ENCODE data around the gene GPS1. TPM values are rescaled to one million over a fixed set of nuclear protein-coding genes. Genes with fewer than 3 reads are reported as not detected.

GPS1 gene
- total and polyA plus RNA-seq, 4 experiments from 2014 or later, result 85.1 to 148 (median 114) TPM

GRCh38 chr17:82054351-82055022, 2.8 kb downstream of the GPS1 start:
- H3K27me3 Mint-ChIP-seq, result no peaks in the 10 kb centered on the region
- peak in 1 of 5 donors; percentile 26 for DNase-seq
- Histone ChIP-seq H3K27me3 (ENCODE audit: insufficient read depth, low read length) (no peaks in the 10 kb centered on the region), H3K4me1 (ENCODE audit: insufficient read depth, low read length) (peaks cover 31% of the 10 kb centered on the region), H3K4me3 (ENCODE audit: low read length in 2 of 2) (no peak overlapping the region), H3K36me3 (ENCODE audit: insufficient read depth, low read length) (peaks cover 29% of the 10 kb centered on the region), H3K27ac (ENCODE audit: low read depth, low read length) (no peak overlapping the region), H3K9me3 (ENCODE audit: control insufficient read depth in 1 of 2, low read length in 2 of 2) (no peaks in the 10 kb centered on the region)
- H3K4me3 Mint-ChIP-seq, result peak overlapping the region in 3 of 8 donors; percentile 38 to 78 (median 63)
- ChIA-PET POLR2A (ENCODE audit: partially characterized antibody) (interaction anchor here (1.1 to 5.3 kb wide), 3 partner anchors 11 to 72 kb away, joined by 3 to 26 read pairs (median 8); partner anchors contain the start of genes DCXR and DUS1L), CTCF (ENCODE audit: partially characterized antibody) (no interaction called here)
- intact Hi-C loops (cut with micrococcal nuclease), result loop anchor here (5.0 kb wide), 1 partner anchor 43 kb away; the partner anchor contains the start of gene FASN
- H3K4me1 Mint-ChIP-seq, result peaks cover 3 to 22% (median 8%) of the 10 kb centered on the region in 4 donors
- H3K27ac Mint-ChIP-seq, result peak overlapping the region in 2 of 7 donors; percentile 30 to 71
- peaks cover 0 to 4% (median 0%) of the 10 kb centered on the region in 8 donors for H3K9me3 Mint-ChIP-seq
- H3K36me3 Mint-ChIP-seq, result peaks cover 0 to 29% of the 10 kb centered on the region in 2 donors

GRCh38 chr17:82055023-82055964, 3.6 kb downstream of the GPS1 start:
- Mint-ChIP-seq H3K36me3 (peaks cover 0 to 33% of the 10 kb centered on the region in 2 donors), H3K27me3 (no peaks in the 10 kb centered on the region), H3K27ac (peak overlapping the region in 4 of 7 donors; percentile 30 to 71 (median 44)), H3K4me3 (peak overlapping the region in 1 of 8 donors; percentile 21), H3K4me1 (peaks cover 1 to 20% (median 7%) of the 10 kb centered on the region in 4 donors), H3K9me3 (peaks cover 0 to 4% (median 0%) of the 10 kb centered on the region in 8 donors)
- CTCF ChIA-PET (ENCODE audit: partially characterized antibody), result no interaction called here
- Histone ChIP-seq H3K9me3 (ENCODE audit: control insufficient read depth in 1 of 2, low read length in 2 of 2) (no peaks in the 10 kb centered on the region), H3K36me3 (ENCODE audit: insufficient read depth, low read length) (peaks cover 32% of the 10 kb centered on the region), H3K27me3 (ENCODE audit: insufficient read depth, low read length) (no peaks in the 10 kb centered on the region), H3K4me3 (ENCODE audit: low read length in 2 of 2) (no peak overlapping the region), H3K27ac (ENCODE audit: low read depth, low read length) (no peak overlapping the region), H3K4me1 (ENCODE audit: insufficient read depth, low read length) (peaks cover 27% of the 10 kb centered on the region)
- DNase-seq, result no peak
- POLR2A ChIA-PET (ENCODE audit: partially characterized antibody), result interaction anchor here (1.1 to 1.6 kb wide), 3 partner anchors 10 to 71 kb away, joined by 3 to 8 read pairs (median 5); partner anchors contain the start of genes CENPX, DUS1L and LRRC45
- intact Hi-C loops (cut with micrococcal nuclease), result no loop called here

GRCh38 chr17:82055965-82056728, 4.4 kb downstream of the GPS1 start:
- DNase-seq, result peak in 1 of 5 donors; percentile 16
- no peak overlapping the region for H3K4me3 ChIP-seq (ENCODE audit: low read length in 2 of 2)
- H3K27me3 ChIP-seq (ENCODE audit: insufficient read depth, low read length), result no peaks in the 10 kb centered on the region
- H3K27ac ChIP-seq (ENCODE audit: low read depth, low read length), result no peak overlapping the region
- Mint-ChIP-seq H3K27me3 (no peaks in the 10 kb centered on the region), H3K27ac (peak overlapping the region in 1 of 7 donors; percentile 41), H3K9me3 (peaks cover 0 to 4% (median 0%) of the 10 kb centered on the region in 8 donors), H3K4me1 (peaks cover 0 to 14% (median 3%) of the 10 kb centered on the region in 4 donors), H3K36me3 (peaks cover 0 to 32% of the 10 kb centered on the region in 2 donors), H3K4me3 (no peak overlapping the region)
- intact Hi-C loops (cut with micrococcal nuclease), result no loop called here
- peaks cover 20% of the 10 kb centered on the region for H3K4me1 ChIP-seq (ENCODE audit: insufficient read depth, low read length)
- POLR2A ChIA-PET (ENCODE audit: partially characterized antibody), result interaction anchor here (0.9 to 1.5 kb wide), 2 partner anchors 10 to 33 kb away, joined by 5 to 7 read pairs; partner anchors contain the start of genes CENPX, DUS1L and LRRC45
- H3K36me3 ChIP-seq (ENCODE audit: insufficient read depth, low read length), result peaks cover 40% of the 10 kb centered on the region
- CTCF ChIA-PET (ENCODE audit: partially characterized antibody), result no interaction called here
- no peaks in the 10 kb centered on the region for H3K9me3 ChIP-seq (ENCODE audit: control insufficient read depth in 1 of 2, low read length in 2 of 2)

GRCh38 chr17:82056729-82057621, 5.3 kb downstream of the GPS1 start:
- peaks cover 20% of the 10 kb centered on the region for H3K4me1 ChIP-seq (ENCODE audit: insufficient read depth, low read length)
- POLR2A ChIA-PET (ENCODE audit: partially characterized antibody), result interaction anchor here (0.9 to 1.5 kb wide), 2 partner anchors 9 to 34 kb away, joined by 5 to 7 read pairs; partner anchors contain the start of genes CENPX, DUS1L and LRRC45
- intact Hi-C loops (cut with micrococcal nuclease), result no loop called here
- Mint-ChIP-seq H3K4me3 (no peak overlapping the region), H3K27me3 (no peaks in the 10 kb centered on the region), H3K4me1 (peaks cover 0 to 14% (median 3%) of the 10 kb centered on the region in 4 donors), H3K9me3 (peaks cover 0 to 4% (median 0%) of the 10 kb centered on the region in 8 donors), H3K27ac (no peak overlapping the region), H3K36me3 (peaks cover 0 to 32% of the 10 kb centered on the region in 2 donors)
- no peak overlapping the region for H3K4me3 ChIP-seq (ENCODE audit: low read length in 2 of 2)
- no peaks in the 10 kb centered on the region for H3K9me3 ChIP-seq (ENCODE audit: control insufficient read depth in 1 of 2, low read length in 2 of 2)
- CTCF ChIA-PET (ENCODE audit: partially characterized antibody), result no interaction called here
- peaks cover 42% of the 10 kb centered on the region for H3K36me3 ChIP-seq (ENCODE audit: insufficient read depth, low read length)
- H3K27me3 ChIP-seq (ENCODE audit: insufficient read depth, low read length), result no peaks in the 10 kb centered on the region
- no peak overlapping the region for H3K27ac ChIP-seq (ENCODE audit: low read depth, low read length)
- peak in 1 of 5 donors; percentile 27 for DNase-seq

GRCh38 chr17:82058230-82058854, 6.6 kb downstream of the GPS1 start:
- Histone ChIP-seq H3K9me3 (ENCODE audit: control insufficient read depth in 1 of 2, low read length in 2 of 2) (no peaks in the 10 kb centered on the region), H3K36me3 (ENCODE audit: insufficient read depth, low read length) (peaks cover 42% of the 10 kb centered on the region), H3K27me3 (ENCODE audit: insufficient read depth, low read length) (no peaks in the 10 kb centered on the region), H3K4me1 (ENCODE audit: insufficient read depth, low read length) (peaks cover 8% of the 10 kb centered on the region), H3K4me3 (ENCODE audit: low read length in 2 of 2) (no peak overlapping the region), H3K27ac (ENCODE audit: low read depth, low read length) (no peak overlapping the region)
- Mint-ChIP-seq H3K4me1 (peaks cover 0 to 6% (median 2%) of the 10 kb centered on the region in 4 donors), H3K27ac (no peak overlapping the region), H3K4me3 (no peak overlapping the region), H3K9me3 (peaks cover 0 to 2% (median 0%) of the 10 kb centered on the region in 8 donors), H3K36me3 (peaks cover 0 to 34% of the 10 kb centered on the region in 2 donors), H3K27me3 (no peaks in the 10 kb centered on the region)
- POLR2A ChIA-PET (ENCODE audit: partially characterized antibody), result no interaction called here
- intact Hi-C loops (cut with micrococcal nuclease), result no loop called here
- no peak for DNase-seq
- CTCF ChIA-PET (ENCODE audit: partially characterized antibody), result no interaction called here

- Histone ChIP-seq H3K4me1 (ENCODE audit: insufficient read depth, low read length) (peaks cover 8% of the 10 kb centered on the region), H3K27ac (ENCODE audit: low read depth, low read length) (no peak overlapping the region), H3K27me3 (ENCODE audit: insufficient read depth, low read length) (no peaks in the 10 kb centered on the region), H3K9me3 (ENCODE audit: control insufficient read depth in 1 of 2, low read length in 2 of 2) (no peaks in the 10 kb centered on the region), H3K4me3 (ENCODE audit: low read length in 2 of 2) (no peak overlapping the region), H3K36me3 (ENCODE audit: insufficient read depth, low read length) (peaks cover 39% of the 10 kb centered on the region)
- ChIA-PET POLR2A (ENCODE audit: partially characterized antibody) (no interaction called here), CTCF (ENCODE audit: partially characterized antibody) (no interaction called here)
- Mint-ChIP-seq H3K9me3 (peaks cover 0 to 2% (median 0%) of the 10 kb centered on the region in 8 donors), H3K4me3 (no peak overlapping the region), H3K36me3 (peaks cover 0 to 34% of the 10 kb centered on the region in 2 donors), H3K27me3 (no peaks in the 10 kb centered on the region), H3K27ac (no peak overlapping the region), H3K4me1 (peaks cover 0 to 1% (median 0%) of the 10 kb centered on the region in 4 donors)
- intact Hi-C loops (cut with micrococcal nuclease), result no loop called here
- DNase-seq, result no peak
Measured at GRCh38 chr17:82058855-82059249, 7.2 kb downstream of the GPS1 start.

All from CD4-positive, alpha-beta memory T cell (primary cell).